ENCODE results near the gene SULT6B1. TPM values are rescaled to one million over a fixed set of nuclear protein-coding genes. Genes with fewer than 3 reads are reported as not detected.

Gene SULT6B1
- total RNA-seq, 1 experiment from 2014 or later: not detected

DNA sequence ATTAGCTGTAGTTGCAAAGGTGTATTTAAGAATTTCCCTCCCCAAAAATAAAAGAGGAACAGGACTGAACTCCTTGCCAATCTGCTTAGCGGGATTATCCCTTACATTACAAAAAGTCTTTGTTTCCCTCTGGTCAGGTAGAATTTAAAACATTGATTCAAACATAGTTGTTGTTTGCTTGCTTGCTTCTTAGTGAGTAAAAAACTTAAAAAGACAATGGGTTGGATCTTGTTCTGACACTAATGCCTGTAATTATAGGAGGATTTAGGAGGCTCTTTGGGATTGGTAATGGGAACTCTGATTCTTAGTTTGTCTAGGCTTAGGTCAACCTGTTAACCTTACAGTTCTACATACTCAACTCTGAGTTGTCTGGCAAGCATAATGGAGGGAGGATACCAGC, 4.1 kb upstream of the SULT6B1 start:
- Histone ChIP-seq H2BK12ac (ENCODE audit: insufficient read length, low read depth, low read length) (no peak overlapping the region), H3K79me2 (ENCODE audit: insufficient read depth, low read length) (peaks cover 2% of the 10 kb centered on the region; the same call in 1 of the 2 replicates), H3K9me3 (ENCODE audit: control insufficient read depth, low read depth, low read length) (no peaks in the 10 kb centered on the region), H2BK120ac (ENCODE audit: low read depth, low read length, poor library complexity, severe bottlenecking) (no peak overlapping the region), H3K56ac (ENCODE audit: insufficient read length, low read depth, low read length) (no peak overlapping the region), H2BK15ac (ENCODE audit: low read depth, low read length) (no peak overlapping the region), H3T11ph (ENCODE audit: low read length) (no peak overlapping the region), H4K20me1 (ENCODE audit: control insufficient read depth, insufficient read depth, insufficient read length) (no peaks in the 10 kb centered on the region), H3K4ac (ENCODE audit: low read depth, low read length) (no peak overlapping the region), H4K5ac (ENCODE audit: insufficient read length, low read depth, low read length) (no peak overlapping the region), H2BK5ac (ENCODE audit: insufficient read length, low read length) (no peak overlapping the region), H3K9ac (ENCODE audit: extremely low read depth, insufficient read length, low read length) (no peak overlapping the region), H3K27ac (ENCODE audit: insufficient read length, low read depth, low read length) (no peak overlapping the region), H3K14ac (ENCODE audit: insufficient read depth, low read length) (no peak overlapping the region), H3K79me1 (ENCODE audit: insufficient read depth, low read depth, low read length, poor library complexity, severe bottlenecking) (no peaks in the 10 kb centered on the region), H3K18ac (ENCODE audit: insufficient read length, low read depth, low read length) (no peak overlapping the region), H4K91ac (ENCODE audit: insufficient read length, low read depth, low read length) (no peak overlapping the region), H4K8ac (replicated peaks; ENCODE audit: insufficient read length, low read depth, low read length) (no peak overlapping the region), H3K4me1 (ENCODE audit: insufficient read depth, low read length) (peaks cover 12% of the 10 kb centered on the region; the same call in 1 of the 2 replicates), H3K23ac (ENCODE audit: insufficient read length, low read depth, low read length) (no peak overlapping the region), H2AFZ (ENCODE audit: low read length) (no peak overlapping the region), H2AK5ac (ENCODE audit: insufficient read length, low read length) (no peak overlapping the region), H3K4me2 (ENCODE audit: insufficient read depth, insufficient read length, low read length) (no peak overlapping the region), H2BK20ac (ENCODE audit: low read depth, low read length, poor library complexity, severe bottlenecking) (no peak overlapping the region), H3K27me3 (ENCODE audit: insufficient read depth, low read length) (no peaks in the 10 kb centered on the region), H3K23me2 (ENCODE audit: insufficient read length, low read depth, low read length, poor library complexity, severe bottlenecking) (no peaks in the 10 kb centered on the region)
- DNase-seq: no peak
- peaks cover 52 to 58% of the 10 kb centered on the region in 2 experiments for H3K4me1 Mint-ChIP-seq
- peak overlapping the region; percentile 43 to 98 (median 90); a peak in 6 of 7 replicates for H3K27ac Mint-ChIP-seq
- no peaks in the 10 kb centered on the region for H3K9me3 Mint-ChIP-seq
- peaks cover 0 to 5% (median 0%) of the 10 kb centered on the region in 3 experiments; a peak in 2 of 7 replicates for H3K36me3 Mint-ChIP-seq (ENCODE audit: insufficient read depth in 1 of 3, low read depth in 3 of 3)
- H3K27me3 Mint-ChIP-seq (ENCODE audit: low read depth): no peaks in the 10 kb centered on the region
- TF ChIP-seq, protein P1, sequence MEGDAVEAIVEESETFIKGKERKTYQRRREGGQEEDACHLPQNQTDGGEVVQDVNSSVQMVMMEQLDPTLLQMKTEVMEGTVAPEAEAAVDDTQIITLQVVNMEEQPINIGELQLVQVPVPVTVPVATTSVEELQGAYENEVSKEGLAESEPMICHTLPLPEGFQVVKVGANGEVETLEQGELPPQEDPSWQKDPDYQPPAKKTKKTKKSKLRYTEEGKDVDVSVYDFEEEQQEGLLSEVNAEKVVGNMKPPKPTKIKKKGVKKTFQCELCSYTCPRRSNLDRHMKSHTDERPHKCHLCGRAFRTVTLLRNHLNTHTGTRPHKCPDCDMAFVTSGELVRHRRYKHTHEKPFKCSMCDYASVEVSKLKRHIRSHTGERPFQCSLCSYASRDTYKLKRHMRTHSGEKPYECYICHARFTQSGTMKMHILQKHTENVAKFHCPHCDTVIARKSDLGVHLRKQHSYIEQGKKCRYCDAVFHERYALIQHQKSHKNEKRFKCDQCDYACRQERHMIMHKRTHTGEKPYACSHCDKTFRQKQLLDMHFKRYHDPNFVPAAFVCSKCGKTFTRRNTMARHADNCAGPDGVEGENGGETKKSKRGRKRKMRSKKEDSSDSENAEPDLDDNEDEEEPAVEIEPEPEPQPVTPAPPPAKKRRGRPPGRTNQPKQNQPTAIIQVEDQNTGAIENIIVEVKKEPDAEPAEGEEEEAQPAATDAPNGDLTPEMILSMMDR (conservative IDR thresholded peaks at IDR 0.05): no peak
- no CpG with 5 or more reads among the region's 1 CpG for WGBS (ENCODE audit: extremely low coverage, insufficient read length, low lambda C conversion rate)
- no peak overlapping the region for H3K4me3 Mint-ChIP-seq
